ENCODE data around the gene AMH.

AMH gene

DNA sequence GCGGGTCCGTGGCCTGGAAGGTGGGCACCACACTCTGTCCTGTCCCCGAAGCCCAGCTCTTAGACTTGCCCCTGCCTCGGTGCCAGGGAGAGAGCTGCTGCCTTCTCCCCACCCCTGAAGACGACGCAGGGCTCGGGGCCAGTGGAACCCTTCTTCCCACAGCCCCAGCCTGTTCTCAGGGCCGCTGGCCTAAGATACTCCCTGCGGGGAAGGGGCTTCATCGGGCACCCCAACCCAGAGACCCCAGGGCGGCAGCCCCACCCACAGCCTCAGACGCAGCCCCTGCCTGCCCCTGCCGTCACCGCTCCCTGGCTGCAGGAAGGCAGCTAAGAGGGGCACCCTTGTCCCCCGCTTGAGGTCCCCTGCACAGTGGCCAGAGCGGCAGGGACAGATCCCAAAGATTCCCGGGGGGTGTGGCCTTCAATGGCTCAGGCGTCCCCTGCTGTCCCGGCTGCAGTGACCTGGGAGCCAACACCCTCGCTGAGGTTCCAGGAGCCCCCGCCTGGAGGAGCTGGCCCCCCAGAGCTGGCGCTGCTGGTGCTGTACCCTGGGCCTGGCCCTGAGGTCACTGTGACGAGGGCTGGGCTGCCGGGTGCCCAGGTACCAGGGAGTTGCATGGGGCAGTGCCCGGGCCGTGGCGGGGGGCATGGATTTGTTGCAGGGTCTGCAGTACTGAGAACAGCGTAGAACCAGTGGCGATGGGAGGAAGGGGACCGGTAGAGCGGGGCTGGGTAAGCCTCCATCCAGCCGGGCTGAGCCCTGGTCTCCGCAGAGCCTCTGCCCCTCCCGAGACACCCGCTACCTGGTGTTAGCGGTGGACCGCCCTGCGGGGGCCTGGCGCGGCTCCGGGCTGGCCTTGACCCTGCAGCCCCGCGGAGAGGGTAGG lies 1.0 kb downstream of the AMH start:
- no peak for DNase-seq

DNA sequence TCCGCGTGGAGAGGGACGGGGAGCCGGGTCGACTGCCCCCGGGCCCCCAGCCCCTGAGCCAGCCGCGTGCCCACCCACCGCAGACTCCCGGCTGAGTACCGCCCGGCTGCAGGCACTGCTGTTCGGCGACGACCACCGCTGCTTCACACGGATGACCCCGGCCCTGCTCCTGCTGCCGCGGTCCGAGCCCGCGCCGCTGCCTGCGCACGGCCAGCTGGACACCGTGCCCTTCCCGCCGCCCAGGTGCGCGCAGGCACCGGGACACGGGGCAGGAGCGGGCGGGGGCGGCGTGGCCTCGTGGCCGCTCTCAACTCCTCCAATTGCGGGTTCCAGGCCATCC lies 1.6 kb downstream of the AMH start:
- no peak for DNase-seq

GRCh38 chr19:2251106-2252054 lies 2.3 kb downstream of the AMH start:
- no peak for DNase-seq

DNA sequence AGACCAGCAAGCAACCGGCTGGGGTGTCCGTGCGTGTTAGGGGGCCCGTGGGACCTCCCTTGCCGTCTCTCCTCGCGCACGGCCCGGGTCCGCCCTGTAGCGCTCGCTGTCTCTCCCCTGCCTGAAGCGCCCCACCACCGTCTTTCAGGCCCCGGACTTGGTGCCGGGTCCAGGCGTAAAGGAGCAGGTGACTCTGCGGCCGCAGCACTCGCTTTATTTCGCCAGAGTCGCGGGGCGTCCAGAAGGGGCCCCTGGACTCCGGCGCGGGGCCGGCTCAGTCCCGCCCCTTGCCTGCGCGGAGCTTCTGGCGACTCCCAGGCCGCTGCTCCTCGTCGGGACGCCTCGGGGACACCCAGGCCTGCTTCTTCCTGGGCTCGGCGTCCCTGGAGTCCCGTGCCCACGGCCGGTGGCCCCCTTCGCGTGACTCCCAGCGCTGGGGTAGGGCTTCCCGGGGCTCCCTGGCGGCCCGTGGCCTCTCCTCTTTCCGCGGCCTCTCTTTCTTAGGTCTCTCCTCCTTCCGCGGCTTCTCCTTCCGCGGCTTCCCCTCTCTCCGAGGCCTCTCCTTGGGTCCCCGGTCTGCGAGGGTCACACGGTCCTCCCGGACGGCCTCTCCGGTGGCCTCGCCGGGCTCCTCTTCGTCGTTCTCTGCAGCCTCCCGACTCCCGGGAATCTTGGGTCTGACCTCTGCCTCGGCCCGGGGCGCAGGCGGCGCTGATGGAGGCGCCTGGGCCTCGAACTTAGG lies 3.1 kb downstream of the AMH start:
- no peak for DNase-seq

DNA sequence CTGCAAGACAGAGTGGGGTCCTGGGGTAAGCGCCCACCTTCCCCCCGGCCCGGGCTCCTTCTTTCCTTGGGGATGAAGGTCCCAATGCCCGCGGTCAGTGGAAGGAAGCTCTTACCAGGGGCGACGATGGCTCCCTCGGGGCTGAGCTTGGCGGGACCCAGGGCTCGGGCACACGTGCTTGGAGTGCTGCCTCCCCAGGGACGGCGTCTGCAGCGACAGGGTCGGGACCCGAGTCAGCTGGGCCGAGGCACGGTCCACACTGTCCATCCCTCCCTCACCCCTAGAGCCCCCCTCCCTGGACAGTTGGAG lies 3.6 kb downstream of the AMH start:
- DNase-seq: no peak

- no peak for DNase-seq
These were observed 4.3 kb downstream of the AMH start for GRCh38 chr19:2253106-2254063.

- peak; percentile 42 for DNase-seq
These were observed 5.1 kb downstream of the AMH start for GRCh38 chr19:2254064-2254872.

- no peak for DNase-seq
These were observed 6.2 kb downstream of the AMH start for GRCh38 chr19:2255112-2255845.

- no peak for DNase-seq
These were observed 7.0 kb downstream of the AMH start, which contains the start of gene JSRP1 for GRCh38 chr19:2255982-2256685. TSS of gene JSRP1 (minus strand) at chr19:2256417. CDS start at chr19:2255314, 1,103 bp downstream.

DNA sequence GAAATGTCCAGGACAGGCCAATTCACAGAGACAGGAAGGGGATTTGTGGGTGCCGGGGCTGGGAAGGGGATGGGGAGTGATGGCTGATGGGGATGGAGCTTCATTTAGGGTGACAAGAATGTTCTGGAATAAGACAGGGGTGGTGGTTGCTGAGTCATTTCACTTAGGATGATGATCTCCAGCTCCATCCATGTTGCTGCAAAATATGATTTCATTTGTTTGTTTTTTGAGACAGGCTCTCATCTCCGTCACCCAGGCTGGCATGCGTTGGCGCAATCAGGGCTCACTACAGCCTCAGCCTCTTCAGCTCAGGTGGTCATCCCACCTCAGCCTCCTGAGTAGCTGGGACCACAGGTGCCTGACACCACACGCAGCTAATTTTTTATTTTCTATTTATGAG lies 10.2 kb downstream of the AMH start:
- DNase-seq: peak; percentile 33

GRCh38 chr19:2260341-2260805 lies 11.2 kb downstream of the AMH start:
- no peak for DNase-seq

- DNase-seq: no peak
These were observed 12.5 kb downstream of the AMH start for GRCh38 chr19:2261438-2262172.

DNA sequence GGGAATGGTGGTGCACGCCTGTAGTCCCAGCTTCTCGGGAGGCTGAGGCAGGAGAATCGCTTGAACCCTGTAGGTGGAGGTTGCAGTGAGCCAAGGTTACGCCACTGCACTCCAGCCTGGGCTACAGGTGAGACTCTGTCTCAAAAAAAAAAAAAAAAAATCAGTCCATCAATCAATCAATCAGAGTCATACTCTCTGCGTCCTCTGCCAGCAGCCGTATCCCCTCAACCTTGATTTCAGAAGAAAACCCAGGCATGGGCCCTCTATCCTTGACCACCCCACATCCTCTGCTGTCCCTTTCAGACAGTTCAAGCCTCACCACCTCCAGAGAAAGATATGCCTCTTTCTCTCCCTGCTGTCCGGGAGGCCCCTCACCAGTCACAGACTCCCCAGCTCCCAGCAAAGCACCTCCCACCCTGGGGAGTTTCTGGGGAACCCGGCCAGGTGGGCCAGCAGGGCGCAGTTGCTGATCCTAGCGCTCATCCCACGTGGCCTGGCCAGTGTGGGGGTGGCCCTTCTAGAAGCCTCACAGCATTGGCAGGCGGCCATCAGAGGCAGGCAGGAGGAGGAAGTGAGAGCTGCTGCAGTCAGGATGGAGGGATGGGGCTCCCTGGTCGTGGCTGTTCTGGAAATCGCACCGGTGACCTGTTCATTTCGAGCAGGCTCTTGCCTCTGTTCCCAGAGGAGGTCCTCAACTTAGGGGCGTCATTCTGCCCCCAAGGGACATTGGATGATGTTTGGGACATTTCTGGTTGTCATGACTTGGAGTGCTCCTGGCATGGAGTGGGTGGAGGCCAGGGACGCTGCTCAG lies 17.3 kb downstream of the AMH start:
- DNase-seq: peak; percentile 77

DNA sequence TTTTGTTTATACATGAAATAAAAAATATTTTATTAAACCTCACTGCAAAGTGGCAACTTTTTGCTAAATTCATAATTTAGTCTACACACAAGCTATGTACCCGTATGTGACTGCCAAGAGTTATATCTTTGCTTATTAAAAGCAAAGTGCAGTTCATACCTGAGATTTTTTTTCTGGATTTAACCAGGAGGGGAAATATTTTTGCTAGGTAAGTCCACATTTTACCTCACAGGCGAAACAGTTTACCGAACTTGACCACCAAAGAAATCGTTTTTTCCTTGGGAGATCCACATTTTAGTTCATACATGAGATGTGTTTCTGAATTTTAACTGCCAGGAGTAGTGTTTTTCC lies 19.3 kb downstream of the AMH start:
- no peak for DNase-seq

DNA sequence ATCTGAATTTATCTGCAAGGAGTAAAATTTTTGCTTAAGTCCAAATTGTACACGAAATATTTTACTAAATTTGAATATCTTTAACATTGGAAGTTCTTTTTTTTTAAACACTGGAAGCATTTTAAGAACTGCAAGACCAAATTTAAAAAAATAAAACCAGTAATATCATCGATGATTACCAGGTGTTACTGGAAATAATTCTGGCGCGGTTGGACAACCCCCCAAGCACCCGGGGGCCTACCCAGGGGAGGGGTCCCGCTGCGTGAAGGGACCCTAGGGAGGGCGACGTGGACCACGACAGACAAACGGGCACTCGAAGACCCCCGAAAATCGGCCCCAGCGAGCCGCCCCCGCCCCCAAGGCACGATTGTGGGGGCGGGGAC lies 19.7 kb downstream of the AMH start:
- no peak for DNase-seq

GRCh38 chr19:2269244-2270156 lies 20.4 kb downstream of the AMH start:
- peak; percentile 98 for DNase-seq

DNA sequence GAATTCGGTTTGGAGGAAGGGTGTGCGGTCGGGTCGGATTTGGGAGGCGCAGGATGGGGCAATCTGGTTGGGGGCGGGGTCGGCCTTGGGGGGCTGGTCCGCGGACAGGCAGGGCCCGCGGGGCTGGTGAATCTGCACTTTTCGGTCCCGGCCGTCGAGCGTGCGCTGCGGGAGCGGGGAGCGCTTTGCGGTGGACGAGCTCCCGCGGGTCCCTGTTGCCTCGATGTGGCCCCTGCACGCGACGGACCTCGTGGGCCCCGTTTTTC lies 21.0 kb downstream of the AMH start:
- no peak for DNase-seq
